ENCODE measurements around the gene CACNB2.

- TF ChIP-seq POLR2A (IDR thresholded peaks at IDR 0.05) (no peak), CTCF (IDR thresholded peaks at IDR 0.05) (no peak)
Measured at GRCh38 chr10:18460032-18460431, 319.8 kb downstream of the CACNB2 start.
